ENCODE results near the gene RAB1A. TPM values are rescaled to one million over a fixed set of nuclear protein-coding genes. Genes with fewer than 3 reads are reported as not detected.

The RAB1A gene
- total RNA-seq, 4 donors from 2014 or later, result 72.6 to 101 (median 78.3) TPM

DNA sequence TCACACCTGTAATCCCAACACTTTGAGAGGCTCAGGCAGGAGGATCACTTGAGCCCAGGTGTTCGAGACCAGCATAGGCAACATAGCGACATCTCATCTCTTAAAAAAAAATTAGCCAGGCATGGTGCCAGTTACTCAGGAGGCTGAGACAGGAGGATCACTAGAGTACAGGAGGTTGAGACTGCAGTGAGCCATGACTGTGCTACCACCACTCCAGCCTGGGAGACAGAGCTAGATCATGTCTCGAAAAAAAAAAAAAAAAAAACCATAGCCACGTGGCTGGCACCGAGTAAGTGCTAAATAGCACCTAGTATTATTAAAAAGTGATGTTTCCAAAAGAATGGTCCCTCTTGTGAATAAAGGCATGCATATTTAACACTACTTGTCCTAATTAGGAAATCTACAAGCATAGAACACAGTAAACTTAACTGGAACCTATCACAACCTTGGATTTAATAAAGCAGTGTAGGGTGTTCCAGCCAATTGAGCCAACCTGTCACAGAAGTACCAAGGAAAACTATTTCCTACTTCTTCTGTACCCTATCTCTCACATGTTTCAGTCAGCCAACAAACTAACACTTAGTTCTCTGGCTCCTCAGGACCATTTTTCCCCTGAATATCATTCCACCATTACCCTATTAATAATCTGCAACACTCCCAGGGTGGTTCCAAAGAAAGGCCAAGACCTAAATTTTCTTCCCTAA lies 8.8 kb downstream of the RAB1A start:
- intact Hi-C loops (cut with DNase I), result loop anchor here (10.0 kb wide), 1 partner anchor 46 kb away; no protein-coding TSS in a partner anchor
- TF ChIP-seq, protein P1, sequence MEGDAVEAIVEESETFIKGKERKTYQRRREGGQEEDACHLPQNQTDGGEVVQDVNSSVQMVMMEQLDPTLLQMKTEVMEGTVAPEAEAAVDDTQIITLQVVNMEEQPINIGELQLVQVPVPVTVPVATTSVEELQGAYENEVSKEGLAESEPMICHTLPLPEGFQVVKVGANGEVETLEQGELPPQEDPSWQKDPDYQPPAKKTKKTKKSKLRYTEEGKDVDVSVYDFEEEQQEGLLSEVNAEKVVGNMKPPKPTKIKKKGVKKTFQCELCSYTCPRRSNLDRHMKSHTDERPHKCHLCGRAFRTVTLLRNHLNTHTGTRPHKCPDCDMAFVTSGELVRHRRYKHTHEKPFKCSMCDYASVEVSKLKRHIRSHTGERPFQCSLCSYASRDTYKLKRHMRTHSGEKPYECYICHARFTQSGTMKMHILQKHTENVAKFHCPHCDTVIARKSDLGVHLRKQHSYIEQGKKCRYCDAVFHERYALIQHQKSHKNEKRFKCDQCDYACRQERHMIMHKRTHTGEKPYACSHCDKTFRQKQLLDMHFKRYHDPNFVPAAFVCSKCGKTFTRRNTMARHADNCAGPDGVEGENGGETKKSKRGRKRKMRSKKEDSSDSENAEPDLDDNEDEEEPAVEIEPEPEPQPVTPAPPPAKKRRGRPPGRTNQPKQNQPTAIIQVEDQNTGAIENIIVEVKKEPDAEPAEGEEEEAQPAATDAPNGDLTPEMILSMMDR (IDR thresholded peaks at IDR 0.05), result no peak
- TF ChIP-seq POLR2A (IDR thresholded peaks at IDR 0.05), result no peak
- H3K27me3 ChIP-seq, result no peaks in the 10 kb centered on the region
- no peak overlapping the region for H3K27ac ChIP-seq
- H3K4me3 ChIP-seq, result no peak overlapping the region
- no peaks in the 10 kb centered on the region for H3K36me3 ChIP-seq
- H3K4me1 ChIP-seq, result peaks cover 2 to 87% (median 35%) of the 10 kb centered on the region in 3 donors
- WGBS, 2 donors, result 68 to 86% methylated on average over 5 of the region's 5 CpGs
- no peaks in the 10 kb centered on the region for H3K9me3 ChIP-seq
- DNase-seq, result no peak

DNA sequence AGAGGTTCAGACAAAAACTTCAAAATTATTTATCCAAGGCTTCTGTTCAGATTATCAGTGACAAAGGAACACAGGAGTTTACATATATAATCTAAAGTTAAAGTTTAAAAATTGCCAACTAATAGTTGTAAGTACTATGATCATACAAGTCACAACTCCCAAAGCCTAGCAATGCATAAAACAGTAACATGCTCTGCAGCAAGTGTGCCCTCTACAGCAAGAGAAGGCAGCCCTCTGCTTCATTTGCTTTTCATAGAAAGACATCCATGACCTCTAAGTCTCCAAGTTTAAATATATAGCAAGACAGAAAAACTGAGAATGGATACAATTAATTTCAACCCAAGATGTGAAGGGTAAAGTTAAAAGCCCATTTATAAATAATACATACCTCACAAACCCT lies 13.3 kb downstream of the RAB1A start:
- Histone ChIP-seq H3K27ac (no peak overlapping the region), H3K4me1 (peaks cover 0 to 81% (median 18%) of the 10 kb centered on the region in 3 donors), H3K27me3 (no peaks in the 10 kb centered on the region), H3K4me3 (no peak overlapping the region), H3K9me3 (no peaks in the 10 kb centered on the region), H3K36me3 (no peaks in the 10 kb centered on the region)
- DNase-seq, result no peak
- intact Hi-C loops (cut with DNase I), result no loop called here
- TF ChIP-seq POLR2A (IDR thresholded peaks at IDR 0.05), result no peak
- TF ChIP-seq, protein P1 (IDR thresholded peaks at IDR 0.05), result no peak

DNA sequence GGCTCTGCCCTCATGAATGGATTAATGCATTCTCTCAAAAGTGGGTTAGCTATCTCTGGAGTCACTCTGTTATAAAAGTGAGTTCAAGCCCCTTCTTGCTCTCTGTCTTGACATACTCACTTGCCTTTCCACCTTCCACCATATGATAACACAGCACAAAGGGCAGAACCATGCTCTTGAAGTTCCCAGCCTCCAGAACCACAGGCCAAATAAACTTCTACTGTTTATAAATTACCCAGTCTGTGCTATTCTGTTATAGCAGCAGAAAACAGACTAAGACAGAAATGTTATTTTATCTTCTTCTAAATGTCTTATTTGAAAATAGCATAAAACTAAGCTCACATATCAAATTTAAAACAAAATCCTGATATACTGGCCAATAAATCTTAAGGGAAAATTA lies 15.0 kb downstream of the RAB1A start:
- Histone ChIP-seq H3K4me3 (no peak overlapping the region), H3K27me3 (no peaks in the 10 kb centered on the region), H3K4me1 (peaks cover 0 to 66% (median 7%) of the 10 kb centered on the region in 3 donors), H3K36me3 (peaks cover 0 to 8% (median 0%) of the 10 kb centered on the region in 3 donors), H3K27ac (no peak overlapping the region), H3K9me3 (no peaks in the 10 kb centered on the region)
- TF ChIP-seq, protein P1 (IDR thresholded peaks at IDR 0.05), result no peak
- no peak for TF ChIP-seq POLR2A (IDR thresholded peaks at IDR 0.05)
- intact Hi-C loops (cut with DNase I), result no loop called here
- DNase-seq, result no peak

DNA sequence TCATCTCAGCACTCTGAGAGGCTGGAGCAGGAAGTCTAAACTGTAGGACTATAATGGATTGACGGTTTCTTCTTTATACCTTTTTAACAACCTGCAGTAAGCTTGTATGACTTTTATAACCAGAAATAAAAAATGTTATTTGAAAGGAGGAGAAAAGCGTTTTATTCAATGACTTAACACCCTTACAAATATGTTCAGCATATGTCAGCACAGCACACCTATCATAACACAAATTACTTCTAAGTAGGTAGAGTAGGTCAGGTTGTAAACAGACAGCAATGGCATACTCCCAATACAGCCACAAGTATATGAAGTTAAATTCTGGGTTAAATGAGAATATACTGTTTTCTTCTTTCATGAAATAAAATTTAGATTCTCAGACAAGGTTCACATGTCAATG lies 16.1 kb downstream of the RAB1A start:
- no peak for TF ChIP-seq POLR2A (IDR thresholded peaks at IDR 0.05)
- TF ChIP-seq, protein P1 (IDR thresholded peaks at IDR 0.05), result no peak
- DNase-seq, result no peak
- Histone ChIP-seq H3K27me3 (no peaks in the 10 kb centered on the region), H3K27ac (no peak overlapping the region), H3K9me3 (no peaks in the 10 kb centered on the region), H3K4me3 (no peak overlapping the region), H3K36me3 (peaks cover 0 to 14% (median 0%) of the 10 kb centered on the region in 3 donors), H3K4me1 (peaks cover 0 to 55% (median 7%) of the 10 kb centered on the region in 3 donors)
- intact Hi-C loops (cut with DNase I), result no loop called here
- WGBS, 2 donors, result 50 to 67% methylated on average over 2 of the region's 2 CpGs

DNA sequence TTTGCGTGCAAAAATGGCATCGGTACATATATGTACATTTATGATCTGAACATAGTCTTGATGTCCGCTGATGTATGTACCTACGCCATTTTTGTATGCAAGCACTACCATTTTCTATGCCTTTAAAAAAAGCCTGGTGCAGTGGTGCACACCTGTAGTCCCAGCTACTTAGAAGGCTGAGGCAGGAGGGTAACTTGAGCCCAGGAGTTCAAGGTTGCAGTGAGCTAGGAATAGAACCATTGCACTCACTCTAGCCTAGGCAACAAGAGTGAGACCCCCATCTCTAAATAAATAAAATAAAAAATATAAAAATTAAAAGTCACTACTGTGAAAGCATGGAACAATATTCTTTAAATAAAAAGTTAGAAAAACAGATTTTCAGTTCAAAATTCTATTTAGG lies 16.7 kb downstream of the RAB1A start:
- Histone ChIP-seq H3K4me3 (no peak overlapping the region), H3K4me1 (peaks cover 0 to 49% (median 7%) of the 10 kb centered on the region in 3 donors), H3K9me3 (no peaks in the 10 kb centered on the region), H3K27ac (no peak overlapping the region), H3K36me3 (peaks cover 0 to 18% (median 0%) of the 10 kb centered on the region in 3 donors), H3K27me3 (no peaks in the 10 kb centered on the region)
- intact Hi-C loops (cut with DNase I), result no loop called here
- no peak for TF ChIP-seq POLR2A (IDR thresholded peaks at IDR 0.05)
- TF ChIP-seq, protein P1 (IDR thresholded peaks at IDR 0.05), result no peak
- no peak for DNase-seq
- WGBS, 2 donors, result 95 to 97% methylated on average over 4 of the region's 4 CpGs

All from esophagus squamous epithelium (tissue), 5 donors.